Measurements from ENCODE around the gene CELF3.

DNA sequence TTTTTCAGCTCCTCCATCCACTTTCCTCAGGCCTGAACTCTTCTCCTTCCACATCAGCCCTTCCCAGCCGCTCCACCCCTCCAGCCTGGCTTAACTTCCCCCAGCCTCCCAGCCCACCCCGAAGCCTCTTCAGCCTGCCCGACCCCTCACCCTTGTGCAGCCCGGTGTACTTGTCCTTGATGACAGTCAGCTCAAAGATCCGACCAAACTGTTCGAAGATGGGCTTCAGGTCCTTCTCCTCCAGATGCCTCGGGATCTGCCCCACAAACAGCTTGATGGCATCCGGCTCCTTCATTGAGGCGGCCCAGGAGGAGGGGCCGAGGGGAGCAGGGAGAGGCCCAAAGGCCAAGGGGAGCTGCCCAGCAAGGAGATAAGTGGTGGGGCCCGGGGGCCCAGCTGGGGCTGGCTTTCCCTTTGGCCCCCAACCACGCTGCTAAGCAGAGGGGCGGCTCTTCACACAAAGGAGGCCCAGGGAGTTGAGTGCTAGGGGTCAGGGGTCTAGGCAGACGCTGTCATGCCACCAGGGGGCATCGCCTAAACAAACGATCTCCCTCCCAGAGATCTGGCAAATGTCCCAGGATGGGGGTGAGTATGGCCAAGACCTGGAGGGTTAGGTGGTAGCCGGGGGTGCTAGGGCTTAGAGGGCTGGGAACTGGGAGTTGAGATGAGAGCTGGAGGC, 738 bp downstream of the CELF3 start:
- TF ChIP-seq GATA2 (IDR thresholded peaks at IDR 0.05; ENCODE audit: low read depth, low read length), result peak; percentile 30; the same call in 1 of the 2 replicates
- no peak for TF ChIP-seq GATA3 (IDR thresholded peaks at IDR 0.05; ENCODE audit: low read depth, low read length)
